ENCODE measurements around the gene AFF4.

Gene AFF4

DNA sequence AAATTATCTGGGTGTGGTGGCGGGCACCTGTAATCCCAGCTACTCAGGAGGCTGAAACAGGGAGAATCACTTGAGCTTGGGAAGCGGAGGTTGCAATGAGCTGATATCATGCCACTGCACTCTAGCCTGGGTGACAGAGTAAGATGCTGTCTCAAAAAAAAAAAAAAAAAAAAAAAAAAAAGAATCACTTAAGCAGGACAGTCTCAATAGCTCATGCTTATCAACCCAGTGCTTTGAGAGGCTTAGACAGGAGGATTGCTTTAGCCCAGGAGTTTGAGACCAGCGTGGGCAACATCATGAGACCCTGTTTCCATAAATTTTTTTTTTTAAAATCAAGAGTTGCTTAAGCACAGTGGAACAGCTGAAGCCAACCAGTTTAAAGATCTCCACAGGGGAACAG lies 47.3 kb downstream of the AFF4 start:
- H3K4me1 ChIP-seq (ENCODE audit: low read length), result no peaks in the 10 kb centered on the region
- TF ChIP-seq EZH2phosphoT487 (IDR thresholded peaks at IDR 0.05; ENCODE audit: low read depth), result no peak
- TF ChIP-seq, protein P1, sequence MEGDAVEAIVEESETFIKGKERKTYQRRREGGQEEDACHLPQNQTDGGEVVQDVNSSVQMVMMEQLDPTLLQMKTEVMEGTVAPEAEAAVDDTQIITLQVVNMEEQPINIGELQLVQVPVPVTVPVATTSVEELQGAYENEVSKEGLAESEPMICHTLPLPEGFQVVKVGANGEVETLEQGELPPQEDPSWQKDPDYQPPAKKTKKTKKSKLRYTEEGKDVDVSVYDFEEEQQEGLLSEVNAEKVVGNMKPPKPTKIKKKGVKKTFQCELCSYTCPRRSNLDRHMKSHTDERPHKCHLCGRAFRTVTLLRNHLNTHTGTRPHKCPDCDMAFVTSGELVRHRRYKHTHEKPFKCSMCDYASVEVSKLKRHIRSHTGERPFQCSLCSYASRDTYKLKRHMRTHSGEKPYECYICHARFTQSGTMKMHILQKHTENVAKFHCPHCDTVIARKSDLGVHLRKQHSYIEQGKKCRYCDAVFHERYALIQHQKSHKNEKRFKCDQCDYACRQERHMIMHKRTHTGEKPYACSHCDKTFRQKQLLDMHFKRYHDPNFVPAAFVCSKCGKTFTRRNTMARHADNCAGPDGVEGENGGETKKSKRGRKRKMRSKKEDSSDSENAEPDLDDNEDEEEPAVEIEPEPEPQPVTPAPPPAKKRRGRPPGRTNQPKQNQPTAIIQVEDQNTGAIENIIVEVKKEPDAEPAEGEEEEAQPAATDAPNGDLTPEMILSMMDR (IDR thresholded peaks at IDR 0.05; ENCODE audit: low read depth, low read length), result no peak
- no peak overlapping the region for H3K9ac ChIP-seq (ENCODE audit: low read length)
- no peaks in the 10 kb centered on the region for H4K20me1 ChIP-seq (ENCODE audit: insufficient read depth, low read length)
- H3K4me2 ChIP-seq (ENCODE audit: low read length), result no peak overlapping the region
- no peak overlapping the region for H3K27ac ChIP-seq (ENCODE audit: low read length)
- H3K4me3 ChIP-seq (ENCODE audit: low read length), result no peak overlapping the region
- no peaks in the 10 kb centered on the region for H3K79me2 ChIP-seq (ENCODE audit: low read length)
- peaks cover 5% of the 10 kb centered on the region for H3K36me3 ChIP-seq (replicated peaks; ENCODE audit: low read depth, low read length)
- no peak overlapping the region for H2AFZ ChIP-seq (ENCODE audit: low read depth, low read length)
- no peaks in the 10 kb centered on the region for H3K27me3 ChIP-seq (ENCODE audit: low read depth, low read length)
- no peaks in the 10 kb centered on the region for H3K9me3 ChIP-seq (ENCODE audit: insufficient read depth, low read length)

DNA sequence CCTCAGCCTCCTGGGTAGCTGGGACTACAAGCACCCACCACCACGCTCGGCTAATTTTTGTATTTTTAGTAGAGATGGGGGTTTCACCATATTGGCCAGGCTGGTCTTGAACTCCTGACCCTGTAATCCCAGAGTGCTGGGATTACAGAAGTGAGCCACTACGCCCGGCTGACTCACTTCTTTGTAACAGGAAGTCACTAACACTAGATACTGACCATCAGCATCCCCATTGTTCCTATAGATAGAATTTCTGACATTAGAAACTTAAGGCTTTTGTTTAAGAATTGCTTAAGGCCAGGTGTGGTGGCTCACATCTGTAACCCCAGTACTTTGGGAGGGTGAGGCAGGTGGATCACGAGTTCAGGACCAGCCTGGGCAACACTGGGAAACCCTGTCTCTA lies 47.8 kb downstream of the AFF4 start:
- peaks cover 5% of the 10 kb centered on the region for H3K36me3 ChIP-seq (replicated peaks; ENCODE audit: low read depth, low read length)
- H2AFZ ChIP-seq (ENCODE audit: low read depth, low read length), result no peak overlapping the region
- no peaks in the 10 kb centered on the region for H3K9me3 ChIP-seq (ENCODE audit: insufficient read depth, low read length)
- TF ChIP-seq EZH2phosphoT487 (IDR thresholded peaks at IDR 0.05; ENCODE audit: low read depth), result no peak
- TF ChIP-seq, protein P1 (IDR thresholded peaks at IDR 0.05; ENCODE audit: low read depth, low read length), result no peak
- H3K27me3 ChIP-seq (ENCODE audit: low read depth, low read length), result no peaks in the 10 kb centered on the region
- no peaks in the 10 kb centered on the region for H3K79me2 ChIP-seq (ENCODE audit: low read length)
- H3K4me1 ChIP-seq (ENCODE audit: low read length), result no peaks in the 10 kb centered on the region
- H3K4me2 ChIP-seq (ENCODE audit: low read length), result no peak overlapping the region
- H3K4me3 ChIP-seq (ENCODE audit: low read length), result no peak overlapping the region
- no peak overlapping the region for H3K27ac ChIP-seq (ENCODE audit: low read length)
- H3K9ac ChIP-seq (ENCODE audit: low read length), result no peak overlapping the region
- H4K20me1 ChIP-seq (ENCODE audit: insufficient read depth, low read length), result no peaks in the 10 kb centered on the region

GRCh38 chr5:132909702-132910101 lies 53.7 kb downstream of the AFF4 start:
- no peak for TF ChIP-seq EZH2phosphoT487 (IDR thresholded peaks at IDR 0.05; ENCODE audit: low read depth)
- TF ChIP-seq, protein P1 (IDR thresholded peaks at IDR 0.05; ENCODE audit: low read depth, low read length), result no peak
- Histone ChIP-seq H3K79me2 (ENCODE audit: low read length) (no peaks in the 10 kb centered on the region), H3K36me3 (replicated peaks; ENCODE audit: low read depth, low read length) (peaks cover 5% of the 10 kb centered on the region), H2AFZ (ENCODE audit: low read depth, low read length) (no peak overlapping the region), H3K4me3 (ENCODE audit: low read length) (no peak overlapping the region), H3K4me2 (ENCODE audit: low read length) (no peak overlapping the region), H4K20me1 (ENCODE audit: insufficient read depth, low read length) (peaks cover 5% of the 10 kb centered on the region; the same call in 1 of the 2 replicates), H3K27ac (ENCODE audit: low read length) (no peak overlapping the region), H3K9me3 (ENCODE audit: insufficient read depth, low read length) (no peaks in the 10 kb centered on the region), H3K9ac (ENCODE audit: low read length) (no peak overlapping the region), H3K27me3 (ENCODE audit: low read depth, low read length) (no peaks in the 10 kb centered on the region), H3K4me1 (ENCODE audit: low read length) (no peaks in the 10 kb centered on the region)

DNA sequence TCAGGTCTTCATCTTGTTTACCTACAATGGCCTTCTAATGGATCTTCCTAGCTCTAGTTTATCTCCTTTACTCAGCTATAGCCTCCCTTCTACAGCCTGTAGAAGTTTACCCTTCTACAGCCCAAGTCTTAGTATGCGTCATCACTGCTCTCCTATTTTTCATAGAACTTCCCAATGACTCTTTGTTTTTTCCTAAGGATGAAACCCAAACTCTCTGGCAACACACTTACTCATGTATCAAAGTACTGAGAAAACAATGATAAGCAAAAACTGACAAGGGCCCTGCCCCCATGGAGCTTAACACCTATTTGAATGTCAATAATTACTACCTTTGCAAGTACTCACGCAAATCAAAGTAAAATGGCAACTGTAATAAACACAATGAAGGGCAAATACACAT lies 56.3 kb downstream of the AFF4 start:
- peaks cover 5% of the 10 kb centered on the region; the same call in 1 of the 2 replicates for H4K20me1 ChIP-seq (ENCODE audit: insufficient read depth, low read length)
- H3K27ac ChIP-seq (ENCODE audit: low read length), result no peak overlapping the region
- no peaks in the 10 kb centered on the region for H3K36me3 ChIP-seq (replicated peaks; ENCODE audit: low read depth, low read length)
- H3K9me3 ChIP-seq (ENCODE audit: insufficient read depth, low read length), result no peaks in the 10 kb centered on the region
- H3K27me3 ChIP-seq (ENCODE audit: low read depth, low read length), result no peaks in the 10 kb centered on the region
- H3K4me3 ChIP-seq (ENCODE audit: low read length), result no peak overlapping the region
- H2AFZ ChIP-seq (ENCODE audit: low read depth, low read length), result no peak overlapping the region
- no peaks in the 10 kb centered on the region for H3K4me1 ChIP-seq (ENCODE audit: low read length)
- H3K9ac ChIP-seq (ENCODE audit: low read length), result no peak overlapping the region
- no peaks in the 10 kb centered on the region for H3K79me2 ChIP-seq (ENCODE audit: low read length)
- no peak overlapping the region for H3K4me2 ChIP-seq (ENCODE audit: low read length)
- TF ChIP-seq, protein P1 (IDR thresholded peaks at IDR 0.05; ENCODE audit: low read depth, low read length), result no peak
- TF ChIP-seq EZH2phosphoT487 (IDR thresholded peaks at IDR 0.05; ENCODE audit: low read depth), result no peak
